T-cell (primary cell): Measurements from ENCODE around the gene TSNAX. TPM values are rescaled to one million over a fixed set of nuclear protein-coding genes. Genes with fewer than 3 reads are reported as not detected.
"Not testable (repeated sequence)": the region's sequence is repeated elsewhere in the genome, so short reads cannot be mapped to it uniquely, and the experiment has no call there.

ENCODE experiments used
- ATAC-seq, 4 experiments: fragments of 200-7000 bp in 3 of 4; fragments of 150-1000 bp in 1 of 4; cut with Tn5 transposase; replicated peaks in 1 of 4; 1 replicate in 3 of 4; 2 replicates in 1 of 4; pipeline ENCODE4 v1.10.0; 2021; ENCODE audit warnings: moderate library complexity in 3 of 4, mild to moderate bottlenecking in 2 of 4, moderate number of reproducible peaks in 1 of 4
- CTCF ChIA-PET, 2 donors: fragments of 300-600 bp; sonication (Branson Sonifier 250); formaldehyde crosslinking; loops; one replicate each; lab custom pipeline; 2022; ENCODE audit warnings: antibody characterized with exemption in 2 of 2; lab: Charles Lee
- POLR2A ChIA-PET, 2 donors: fragments of 300-600 bp; sonication (Branson Sonifier 250); formaldehyde crosslinking; loops; one replicate each; lab custom pipeline; 2022; ENCODE audit warnings: antibody characterized with exemption in 2 of 2; lab: Charles Lee
- DNase-seq, 35 experiments: peaks; one replicate each; pipeline versions ENCODE4 v3.0.0 to v3.0.0-alpha.2; 2013 to 2023
- H3K27ac ChIP-seq: one replicate; pipeline ENCODE4 v1.5.1; 2013; ENCODE audit warnings: low read length
- H3K27me3 ChIP-seq, 2 experiments: replicated peaks in 1 of 2; 1 replicate in 1 of 2; 2 replicates in 1 of 2; pipeline versions ENCODE4 v1.6.1 to v1.7.0; 2013; ENCODE audit warnings: low read length in 1 of 2, mixed read lengths in 1 of 2; ENCODE audit not compliant: control insufficient read depth in 2 of 2, insufficient read depth in 2 of 2; ENCODE audit errors: extremely low read depth in 1 of 2
- H3K36me3 ChIP-seq, 2 donors: 1 replicate in 1 of 2; 2 replicates in 1 of 2; pipeline versions ENCODE4 v1.6.1 to v1.7.0; 2013; ENCODE audit warnings: low read length in 1 of 2; ENCODE audit not compliant: control insufficient read depth in 2 of 2, insufficient read depth in 1 of 2; ENCODE audit errors: extremely low read depth in 1 of 2
- H3K4me1 ChIP-seq, 2 experiments: 1 replicate in 1 of 2; 2 replicates in 1 of 2; pipeline versions ENCODE4 v1.6.1 to v1.7.0; 2013; ENCODE audit warnings: low read length in 2 of 2, mixed read lengths in 1 of 2; ENCODE audit not compliant: insufficient read depth in 2 of 2, control insufficient read depth in 1 of 2; ENCODE audit errors: extremely low read depth in 1 of 2
- H3K4me3 ChIP-seq, 2 donors: 1 replicate in 1 of 2; 2 replicates in 1 of 2; pipeline versions ENCODE4 v1.5.1 to v1.7.0; 2013; ENCODE audit warnings: mild to moderate bottlenecking in 2 of 2, low read length in 1 of 2, moderate library complexity in 1 of 2; ENCODE audit not compliant: control insufficient read depth in 1 of 2; ENCODE audit errors: extremely low read depth in 1 of 2
- H3K9me3 ChIP-seq: 2 replicates; pipeline ENCODE4 v1.7.0; 2013
- H3K27ac Mint-ChIP-seq, 2 donors: one replicate each; pipeline ENCODE4 v1.8.0; 2020 to 2021; ENCODE audit warnings: mild to moderate bottlenecking in 2 of 2, mixed read lengths in 2 of 2
- H3K27me3 Mint-ChIP-seq, 2 donors: one replicate each; pipeline ENCODE4 v1.8.0; 2021 to 2022; ENCODE audit warnings: mixed read lengths in 2 of 2
- H3K36me3 Mint-ChIP-seq: one replicate; pipeline ENCODE4 v1.8.0; 2021; ENCODE audit warnings: mixed read lengths
- H3K4me1 Mint-ChIP-seq, 3 donors: one replicate each; pipeline ENCODE4 v1.8.0; 2020 to 2022; ENCODE audit warnings: mixed read lengths in 3 of 3, mild to moderate bottlenecking in 1 of 3
- H3K4me3 Mint-ChIP-seq, 3 donors: one replicate each; pipeline ENCODE4 v1.8.0; 2020 to 2022; ENCODE audit warnings: mild to moderate bottlenecking in 3 of 3, mixed read lengths in 3 of 3, moderate library complexity in 3 of 3
- H3K9me3 Mint-ChIP-seq, 3 donors: one replicate each; pipeline ENCODE4 v1.8.0; 2020 to 2022; ENCODE audit warnings: mixed read lengths in 3 of 3
- WGBS: methylation state at CpG from one replicate; pipeline ENCODE4 v1.1.5; 2013; ENCODE audit warnings: missing lambda C conversion rate; ENCODE audit not compliant: insufficient coverage; 5-methylcytosine and 5-hydroxymethylcytosine counted together
- total RNA-seq, 35 experiments: library from RNA in 6 of 35; stranded (reverse) in 6 of 35; fragments of 120-200 nt in 1 of 35; gene quantifications; one replicate each; pipeline versions ENCODE4 v1.2.1 to v1.2.4 and lab custom pipeline; 2013 to 2026

TSNAX gene
- total RNA-seq, 5 donors from 2014 or later (not counting 1 experiment from before 2014, with no cell fraction given) = 31.0 to 40.6 (median 35.0) TPM

DNA sequence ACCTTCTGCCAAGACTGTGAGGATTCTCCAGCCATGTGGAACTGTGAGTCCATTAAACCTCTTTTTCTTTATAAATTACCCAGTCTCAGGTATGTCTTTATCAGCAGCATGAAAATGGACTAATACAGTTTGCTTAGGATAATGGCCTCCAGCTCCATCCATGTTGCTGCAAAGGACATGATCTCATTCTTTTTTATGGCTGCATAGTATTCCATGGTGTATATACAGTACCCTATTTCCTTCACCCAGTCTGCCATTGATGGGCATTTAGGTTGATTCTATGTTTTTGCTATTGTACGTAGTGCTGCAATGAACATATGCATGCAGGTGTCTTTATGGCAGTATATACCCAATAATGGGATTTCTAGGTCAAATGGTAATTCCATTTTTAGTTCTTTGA is 25.3 kb upstream of the TSNAX start:
- H3K4me1 Mint-ChIP-seq, H3K27ac Mint-ChIP-seq, H3K27me3 ChIP-seq, H3K27ac ChIP-seq, ATAC-seq, CTCF ChIA-PET, H3K4me3 Mint-ChIP-seq, H3K4me1 ChIP-seq, H3K4me3 ChIP-seq, H3K36me3 ChIP-seq, H3K36me3 Mint-ChIP-seq, DNase-seq, H3K9me3 ChIP-seq: not testable (repeated sequence)
- POLR2A ChIA-PET = interaction anchor here in 1 of 2 donors (1.1 kb wide), 1 partner anchor 35 kb away, joined by 3 read pairs; no protein-coding TSS in a partner anchor
- WGBS = no CpG with 5 or more reads among the region's 1 CpG
- peaks cover 16 to 25% of the 10 kb centered on the region in 2 donors for H3K27me3 Mint-ChIP-seq
- peaks cover 19 to 22% (median 20%) of the 10 kb centered on the region in 3 donors for H3K9me3 Mint-ChIP-seq

DNA sequence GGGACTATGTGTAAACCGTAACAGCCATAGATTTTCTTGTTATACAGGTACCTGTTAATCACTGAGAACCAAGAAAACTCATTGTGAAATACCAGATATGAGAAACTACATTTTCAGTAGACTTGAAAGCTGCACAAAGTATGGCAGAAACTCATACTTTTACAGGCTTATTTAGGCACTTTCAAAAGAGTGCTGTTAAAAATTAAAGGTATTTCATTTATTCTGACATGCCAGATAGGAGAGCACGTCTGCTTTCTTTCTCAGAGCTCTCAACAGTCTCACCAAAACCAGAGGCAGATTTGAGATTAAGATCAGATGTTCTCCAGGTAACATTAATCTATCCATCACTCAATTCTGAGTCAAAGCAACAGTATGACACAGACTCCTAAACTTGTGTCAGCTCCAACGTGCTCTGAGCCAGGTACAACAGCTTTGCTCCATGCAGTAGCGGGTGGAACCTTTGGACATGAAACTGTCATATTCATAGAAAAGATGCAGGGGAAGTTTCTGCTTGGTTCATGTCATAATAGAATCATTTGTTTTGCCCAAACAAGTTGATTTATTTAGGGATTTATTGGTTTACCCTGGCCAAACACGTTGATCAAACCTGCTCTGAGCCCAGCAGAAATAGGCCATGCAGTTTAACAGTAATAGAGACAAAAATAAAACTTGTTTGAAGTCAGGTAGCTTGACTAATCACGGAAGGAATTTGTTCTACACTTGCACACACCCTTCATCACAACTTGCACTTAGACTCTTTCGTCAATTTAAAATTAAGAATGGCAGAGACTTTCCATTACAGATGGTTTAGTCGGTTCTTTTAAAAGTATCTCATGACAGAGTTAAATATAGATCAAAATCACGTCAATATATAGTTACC is 20.8 kb upstream of the TSNAX start:
- Mint-ChIP-seq H3K4me1 (no peaks in the 10 kb centered on the region), H3K27ac (no peak overlapping the region), H3K27me3 (peaks cover 20 to 28% of the 10 kb centered on the region in 2 donors), H3K4me3 (no peak overlapping the region), H3K9me3 (peaks cover 3 to 4% (median 4%) of the 10 kb centered on the region in 3 donors), H3K36me3 (no peaks in the 10 kb centered on the region)
- Histone ChIP-seq H3K4me1 (no peaks in the 10 kb centered on the region), H3K27me3 (no peaks in the 10 kb centered on the region), H3K9me3 (no peaks in the 10 kb centered on the region), H3K27ac (no peak overlapping the region), H3K36me3 (no peaks in the 10 kb centered on the region), H3K4me3 (no peak overlapping the region)
- DNase-seq = no peak
- WGBS = 82% methylated on average over 3 of the region's 9 CpGs
- ChIA-PET POLR2A (interaction anchor here in 1 of 2 donors (0.7 kb wide), 1 partner anchor 67 kb away, joined by 3 read pairs; no protein-coding TSS in a partner anchor), CTCF (interaction anchor here in 1 of 2 donors (0.7 kb wide), 1 partner anchor 43 kb away, joined by 3 read pairs; no protein-coding TSS in a partner anchor)
- ATAC-seq = no peak

DNA sequence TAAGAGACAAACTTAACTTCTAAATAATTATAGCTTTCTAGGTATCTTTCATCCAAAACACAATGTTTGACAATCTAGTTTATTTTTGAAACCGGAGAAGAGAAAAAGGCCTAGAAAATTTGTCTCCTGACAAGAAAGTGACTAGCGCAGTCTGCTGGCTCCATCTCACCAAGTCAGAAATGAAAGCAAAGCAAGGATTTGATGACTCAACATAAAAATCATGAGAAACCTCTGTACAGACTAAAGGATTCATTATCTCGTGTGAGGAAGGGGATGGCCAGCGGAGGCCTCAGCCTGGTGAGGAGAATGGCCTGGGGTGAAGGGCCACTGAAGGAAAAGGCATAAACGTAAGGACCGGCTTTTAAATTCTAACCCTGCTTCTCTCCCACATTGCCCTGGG is 20.0 kb upstream of the TSNAX start:
- Histone ChIP-seq H3K4me1 (no peaks in the 10 kb centered on the region), H3K27me3 (no peaks in the 10 kb centered on the region), H3K9me3 (no peaks in the 10 kb centered on the region), H3K36me3 (no peaks in the 10 kb centered on the region), H3K4me3 (no peak overlapping the region), H3K27ac (no peak overlapping the region)
- Mint-ChIP-seq H3K36me3 (no peaks in the 10 kb centered on the region), H3K4me1 (no peaks in the 10 kb centered on the region), H3K9me3 (peaks cover 0 to under 1% (median 0%) of the 10 kb centered on the region in 3 donors), H3K27ac (no peak overlapping the region), H3K27me3 (peaks cover 20 to 25% of the 10 kb centered on the region in 2 donors), H3K4me3 (no peak overlapping the region)
- no peak for DNase-seq
- WGBS = 83% methylated on average over 1 of the region's 6 CpGs
- POLR2A ChIA-PET = no interaction called here
- CTCF ChIA-PET = interaction anchor here in 1 of 2 donors (0.7 kb wide), 1 partner anchor 42 kb away, joined by 3 read pairs; no protein-coding TSS in a partner anchor
- ATAC-seq = no peak

DNA sequence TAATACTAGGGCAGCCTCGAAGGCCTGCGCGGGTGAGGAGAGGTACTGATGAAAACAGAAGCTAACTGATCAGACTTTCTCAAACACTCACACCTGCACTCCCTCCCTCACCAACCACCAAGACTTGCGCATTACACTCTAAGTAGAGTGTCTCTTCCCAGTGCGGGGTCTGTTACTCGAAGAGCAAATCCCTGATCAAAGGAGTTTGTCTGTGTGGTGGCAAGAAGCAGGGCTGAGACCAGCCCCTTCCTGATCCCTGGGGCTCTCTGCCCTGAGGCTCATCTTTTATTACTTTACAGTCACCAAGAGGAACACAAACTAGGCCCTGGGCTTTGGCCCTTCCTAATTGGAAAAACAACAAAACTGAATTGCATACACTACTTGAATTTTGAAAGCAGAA is 19.5 kb upstream of the TSNAX start:
- H3K4me3 ChIP-seq = no peak overlapping the region

DNA sequence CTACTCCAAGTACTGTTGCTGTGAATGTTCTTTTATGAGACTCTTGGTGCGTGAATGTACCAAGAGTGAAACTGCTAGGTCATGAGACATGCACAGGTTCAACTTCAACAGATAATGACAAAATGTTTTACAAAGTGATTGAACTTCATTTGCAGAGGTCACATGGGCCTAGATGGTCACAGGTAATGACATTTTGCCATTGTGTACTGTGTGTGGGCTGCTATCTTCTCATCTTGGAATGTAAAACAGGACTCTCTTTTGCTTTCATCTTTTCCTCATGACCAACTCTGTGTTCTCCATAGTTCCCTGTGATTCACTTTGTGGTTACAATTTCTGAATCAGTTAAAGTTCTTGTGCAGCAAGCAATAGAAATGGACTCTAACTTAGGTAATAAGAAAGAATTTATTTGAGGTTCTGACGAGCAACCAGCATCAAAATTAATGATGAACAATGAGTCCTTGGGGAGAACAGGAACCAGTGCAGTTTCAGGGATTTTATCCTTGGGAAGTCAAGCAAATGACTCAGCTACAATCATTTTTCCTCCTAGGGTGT is 16.2 kb upstream of the TSNAX start:
- peaks cover 10 to 17% of the 10 kb centered on the region in 2 donors for H3K27me3 Mint-ChIP-seq
- Histone ChIP-seq H3K36me3 (no peaks in the 10 kb centered on the region), H3K27ac (no peak overlapping the region), H3K4me3 (no peak overlapping the region), H3K9me3 (no peaks in the 10 kb centered on the region), H3K4me1 (no peaks in the 10 kb centered on the region), H3K27me3 (no peaks in the 10 kb centered on the region)
- H3K4me3 Mint-ChIP-seq = no peak overlapping the region
- H3K36me3 Mint-ChIP-seq = no peaks in the 10 kb centered on the region
- H3K4me1 Mint-ChIP-seq = no peaks in the 10 kb centered on the region
- ChIA-PET POLR2A (no interaction called here), CTCF (no interaction called here)
- ATAC-seq (no peak), DNase-seq (no peak)
- no peaks in the 10 kb centered on the region for H3K9me3 Mint-ChIP-seq
- H3K27ac Mint-ChIP-seq = no peak overlapping the region
- 83% methylated on average over 1 of the region's 2 CpGs for WGBS

More for the DNA sequence above, 19.5 kb upstream of the TSNAX start:
- H3K9me3 ChIP-seq = no peaks in the 10 kb centered on the region
- no peaks in the 10 kb centered on the region for H3K36me3 Mint-ChIP-seq
- no peak overlapping the region for H3K27ac ChIP-seq
- H3K4me1 Mint-ChIP-seq = no peaks in the 10 kb centered on the region
- H3K27me3 Mint-ChIP-seq = peaks cover 20 to 28% of the 10 kb centered on the region in 2 donors
- POLR2A ChIA-PET = no interaction called here
- no peaks in the 10 kb centered on the region for H3K4me1 ChIP-seq
- no peak overlapping the region for H3K27ac Mint-ChIP-seq
- no peaks in the 10 kb centered on the region for H3K27me3 ChIP-seq
- CTCF ChIA-PET = no interaction called here
- no peaks in the 10 kb centered on the region for H3K9me3 Mint-ChIP-seq
- H3K4me3 Mint-ChIP-seq = no peak overlapping the region
- ATAC-seq = no peak
- no peak for DNase-seq
- no peaks in the 10 kb centered on the region for H3K36me3 ChIP-seq
- no CpG with 5 or more reads among the region's 6 CpGs for WGBS

DNA sequence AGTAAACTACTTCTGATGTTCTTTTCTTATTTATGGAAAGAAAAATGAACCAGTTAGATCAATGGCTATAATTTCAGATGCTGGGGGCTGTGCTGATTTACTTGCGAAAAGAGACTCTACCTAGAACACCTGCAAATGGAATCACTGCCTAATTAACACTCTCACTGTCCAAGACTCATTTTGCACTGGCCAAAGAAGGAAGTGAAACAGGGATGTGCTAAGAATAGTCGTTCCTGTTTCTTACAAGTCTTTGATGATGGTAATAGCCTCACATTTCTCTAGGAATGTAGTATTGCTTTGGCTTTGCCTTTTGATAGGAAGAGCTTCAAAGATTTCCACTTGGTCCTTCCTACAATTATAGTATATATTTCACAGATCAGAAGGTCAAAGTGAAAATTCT is 12.7 kb upstream of the TSNAX start:
- peaks cover 10 to 21% of the 10 kb centered on the region in 2 donors for H3K27me3 Mint-ChIP-seq

More for the DNA sequence above, 12.7 kb upstream of the TSNAX start:
- ChIA-PET POLR2A (no interaction called here), CTCF (no interaction called here)
- DNase-seq (no peak), ATAC-seq (no peak)
- no peak overlapping the region for H3K4me3 ChIP-seq
- no peaks in the 10 kb centered on the region for H3K36me3 ChIP-seq
- no CpG with 5 or more reads among the region's 2 CpGs for WGBS
- Mint-ChIP-seq H3K27ac (no peak overlapping the region), H3K4me1 (no peaks in the 10 kb centered on the region), H3K9me3 (no peaks in the 10 kb centered on the region), H3K36me3 (no peaks in the 10 kb centered on the region), H3K4me3 (no peak overlapping the region)
- peaks cover 0 to 3% of the 10 kb centered on the region in 2 experiments for H3K27me3 ChIP-seq
- no peaks in the 10 kb centered on the region for H3K4me1 ChIP-seq
- no peak overlapping the region for H3K27ac ChIP-seq
- no peaks in the 10 kb centered on the region for H3K9me3 ChIP-seq
